ENCODE data around the gene NDUFAF7. TPM values are rescaled to one million over a fixed set of nuclear protein-coding genes. Genes with fewer than 3 reads are reported as not detected.

The NDUFAF7 gene, protein sequence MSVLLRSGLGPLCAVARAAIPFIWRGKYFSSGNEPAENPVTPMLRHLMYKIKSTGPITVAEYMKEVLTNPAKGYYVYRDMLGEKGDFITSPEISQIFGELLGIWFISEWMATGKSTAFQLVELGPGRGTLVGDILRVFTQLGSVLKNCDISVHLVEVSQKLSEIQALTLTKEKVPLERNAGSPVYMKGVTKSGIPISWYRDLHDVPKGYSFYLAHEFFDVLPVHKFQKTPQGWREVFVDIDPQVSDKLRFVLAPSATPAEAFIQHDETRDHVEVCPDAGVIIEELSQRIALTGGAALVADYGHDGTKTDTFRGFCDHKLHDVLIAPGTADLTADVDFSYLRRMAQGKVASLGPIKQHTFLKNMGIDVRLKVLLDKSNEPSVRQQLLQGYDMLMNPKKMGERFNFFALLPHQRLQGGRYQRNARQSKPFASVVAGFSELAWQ
- 18.8 and 21.9 TPM in 2 replicates for total RNA-seq (2021)
- percentile 75 among the genes with signal in this experiment for Bru-seq, nascent RNA
- BruChase-seq, experiment 1, labeled RNA remaining after a 2-hour chase = percentile 81 among the genes with signal in this experiment
- percentile 74 among the genes with signal in this experiment for BruChase-seq, experiment 2, labeled RNA remaining after a 6-hour chase
- long read RNA-seq, transcript NDUFAF7-201 (10 exons, 2,176 nt) = major isoform, 11 of 24 reads
- long read RNA-seq, partial matches to known transcripts = 1 of 24 reads
- long read RNA-seq, other reads (novel, unspliced or antisense) = 12 of 24 reads

DNA sequence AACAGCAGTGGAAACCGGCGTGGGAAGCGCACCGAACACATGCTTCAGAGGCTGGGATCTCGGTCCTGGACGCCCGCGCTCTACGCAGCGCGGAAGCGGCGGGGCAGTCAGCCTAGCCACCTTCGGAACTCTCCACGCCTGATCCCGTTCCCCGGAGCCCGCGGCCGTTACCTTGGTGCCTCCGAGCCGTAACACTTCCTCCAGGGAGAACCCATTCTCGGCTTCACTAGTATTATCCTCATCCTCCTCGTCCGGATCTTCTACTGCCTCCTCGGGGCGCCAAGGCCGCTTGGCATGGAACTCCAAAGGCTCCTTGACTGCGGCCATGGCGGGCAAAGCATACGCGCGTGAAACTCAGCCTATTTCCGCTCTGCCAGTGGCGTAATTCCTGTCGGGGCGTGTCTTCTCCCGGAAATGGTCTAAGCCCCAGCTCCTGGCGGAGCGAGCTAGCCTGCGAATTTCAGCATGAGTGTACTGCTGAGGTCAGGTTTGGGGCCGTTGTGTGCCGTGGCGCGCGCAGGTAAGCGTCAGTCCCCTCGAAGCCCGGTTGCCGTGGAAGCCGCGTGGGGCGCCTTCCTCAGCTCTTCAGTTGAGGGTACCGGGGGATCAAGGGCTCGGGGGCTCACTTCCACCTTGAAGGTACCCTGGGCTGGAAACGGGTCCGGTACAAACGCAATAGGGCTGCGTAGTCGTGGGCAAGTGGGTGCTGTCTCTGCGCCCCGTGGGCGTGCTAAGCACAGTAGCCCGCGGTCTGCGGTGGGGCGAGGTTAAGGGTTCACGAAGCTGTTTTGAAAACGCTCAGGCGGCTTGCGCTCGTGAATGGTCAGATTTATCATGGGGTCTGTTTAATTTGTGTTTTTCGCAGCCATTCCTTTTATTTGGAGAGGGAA lies at the start of gene NDUFAF7, which contains the start of gene CEBPZ:
Gene NDUFAF7 (plus strand): TSS at position 418 of the 890 bp plus-strand sequence. CDS start 48 bp downstream, at position 466.
Gene CEBPZ (minus strand): TSS at position 356 of the 890 bp plus-strand sequence. CDS start 29 bp downstream, at position 327.
- Histone ChIP-seq H3K4me1 (replicated peaks; ENCODE audit: insufficient read depth) (peaks cover 26% of the 10 kb centered on the region), H3K79me2 (ENCODE audit: low read depth) (peaks cover 88% of the 10 kb centered on the region), H3K4me3 (peak within 1 kb of the TSS; percentile 88), H4K20me1 (ENCODE audit: insufficient read depth) (peaks cover 8% of the 10 kb centered on the region; the same call in 1 of the 2 replicates), H3K4me2 (peak within 1 kb of the TSS; percentile 96), H3K27ac (peak within 1 kb of the TSS; percentile 67), H3F3A (ENCODE audit: insufficient read depth, low read depth) (peaks cover 4% of the 10 kb centered on the region; the same call in 1 of the 2 replicates), H3K9me3 (ENCODE audit: insufficient read depth, low read depth) (no peaks in the 10 kb centered on the region), H2AFZ (peak within 1 kb of the TSS; percentile 99), H3K36me3 (ENCODE audit: low read depth) (peaks cover 20% of the 10 kb centered on the region; the same call in 1 of the 2 replicates), H3K27me3 (ENCODE audit: insufficient read depth, low read depth) (no peaks in the 10 kb centered on the region), H3K9me2 (ENCODE audit: insufficient read depth) (no peaks in the 10 kb centered on the region)
- peak; percentile 83 to 95 for DNase-seq
- TSS peak; percentile 60 for BruUV-seq (replicated peaks)
- TF ChIP-seq CTCF (conservative IDR thresholded peaks at IDR 0.05) (no peak), EZH2 (IDR thresholded peaks at IDR 0.05; ENCODE audit: low read depth) (no peak)
- intact Hi-C loops (cut with micrococcal nuclease; ENCODE audit: unreplicated experiment) = loop anchor here (5.0 kb wide), 1 partner anchor 74 kb away; the partner anchor contains the start of gene EIF2AK2
- POLR2A ChIA-PET (ENCODE audit: unreplicated experiment) = interaction anchor here (0.7 kb wide), 1 partner anchor 10 kb away, joined by 4 read pairs; no protein-coding TSS in a partner anchor
- CTCF ChIA-PET = no interaction called here

DNA sequence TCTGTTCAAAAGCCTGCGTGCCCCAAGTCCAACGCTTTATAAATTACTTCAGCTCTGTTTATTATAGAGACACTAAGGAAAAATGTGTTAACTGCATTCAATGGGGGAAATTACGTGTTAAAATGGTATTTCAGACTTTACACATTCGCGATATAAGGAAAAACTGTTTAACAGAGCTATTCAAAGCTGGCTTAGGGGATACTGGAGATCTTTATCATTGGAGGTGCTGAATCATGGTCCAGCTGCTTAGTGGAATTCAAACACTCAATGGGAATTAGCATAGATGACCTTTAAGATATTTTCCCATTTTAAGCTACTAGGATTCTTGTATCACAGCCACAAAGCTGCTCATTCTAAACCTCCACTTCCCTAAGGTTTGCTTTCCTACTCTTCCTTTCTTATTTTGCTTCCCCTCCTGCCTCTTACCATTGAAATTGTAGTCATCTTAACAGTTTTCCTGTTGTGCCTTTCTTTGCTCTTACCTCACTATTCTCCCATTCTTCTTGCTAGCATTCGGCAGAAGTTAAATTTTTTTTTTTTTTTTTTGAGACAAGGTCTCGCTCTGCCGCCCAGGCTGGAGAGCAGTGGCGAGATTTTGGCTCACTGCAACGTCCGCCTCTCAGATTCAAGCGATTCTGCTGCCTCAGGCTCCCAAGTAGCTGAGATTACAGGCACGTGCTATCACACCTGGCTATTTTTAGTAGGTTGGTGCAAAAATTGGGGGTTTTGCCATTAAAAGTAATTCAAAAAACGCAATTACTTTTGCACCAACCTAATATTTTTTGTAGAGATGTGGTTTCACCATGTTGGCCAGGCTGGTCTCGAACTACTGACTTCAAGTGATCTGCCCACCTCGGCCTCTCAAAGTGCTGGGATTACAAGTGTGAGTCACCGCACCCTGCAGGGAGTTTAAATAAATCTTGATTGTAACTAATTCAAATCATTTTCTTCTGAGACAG lies 49.5 kb upstream of the NDUFAF7 start:
- peak overlapping the region; percentile 49 for H3K4me2 ChIP-seq
- no TSS peak for BruUV-seq (replicated peaks)
- ChIA-PET POLR2A (ENCODE audit: unreplicated experiment) (interaction anchor here (0.7 kb wide), 1 partner anchor 51 kb away, joined by 3 read pairs; no protein-coding TSS in a partner anchor), CTCF (interaction anchor here (0.7 to 0.9 kb wide), 2 partner anchors 14 to 39 kb away, joined by 3 to 4 read pairs; no protein-coding TSS in a partner anchor)
- TF ChIP-seq EZH2 (IDR thresholded peaks at IDR 0.05; ENCODE audit: low read depth) (no peak), CTCF (conservative IDR thresholded peaks at IDR 0.05) (no peak)
- intact Hi-C loops (cut with micrococcal nuclease; ENCODE audit: unreplicated experiment) = no loop called here
- H3F3A ChIP-seq (ENCODE audit: insufficient read depth, low read depth) = peaks cover 6% of the 10 kb centered on the region; the same call in 1 of the 2 replicates
- H2AFZ ChIP-seq = peak overlapping the region; percentile 7; the same call in 1 of the 2 replicates
- H3K9me2 ChIP-seq (ENCODE audit: insufficient read depth) = no peaks in the 10 kb centered on the region
- H4K20me1 ChIP-seq (ENCODE audit: insufficient read depth) = no peaks in the 10 kb centered on the region
- no peaks in the 10 kb centered on the region for H3K36me3 ChIP-seq (ENCODE audit: low read depth)
- H3K27me3 ChIP-seq (ENCODE audit: insufficient read depth, low read depth) = no peaks in the 10 kb centered on the region
- H3K27ac ChIP-seq = peak overlapping the region; percentile 29
- H3K9me3 ChIP-seq (ENCODE audit: insufficient read depth, low read depth) = no peaks in the 10 kb centered on the region
- no peaks in the 10 kb centered on the region for H3K79me2 ChIP-seq (ENCODE audit: low read depth)
- H3K4me1 ChIP-seq (replicated peaks; ENCODE audit: insufficient read depth) = peaks cover 15% of the 10 kb centered on the region
- H3K4me3 ChIP-seq = no peak overlapping the region
- peak in 1 of 2 experiments; percentile 85 for DNase-seq

All from PC-9 (cell line).